ENCODE measurements around the gene GRIK1.

GRCh38 chr21:29867796-29868195 is 72.0 kb downstream of the GRIK1 start:
- TF ChIP-seq CTCF (conservative IDR thresholded peaks at IDR 0.05; ENCODE audit: low read length): no peak
- no peak for TF ChIP-seq EZH2phosphoT487 (IDR thresholded peaks at IDR 0.05; ENCODE audit: borderline replicate concordance)

All from Loucy (cell line).